HG02588 (cell line): ENCODE data around the gene TMEM9.

ENCODE experiments used
- ATAC-seq: cut with Tn5 transposase; IDR thresholded peaks from one replicate; pipeline ENCODE4 v1.9.1; 2021; ENCODE audit warnings: mild to moderate bottlenecking, moderate library complexity; ENCODE audit not compliant: unreplicated experiment

The TMEM9 gene

GRCh38 chr1:201128962-201129361 lies 25.3 kb downstream of the TMEM9 start:
- no peak for ATAC-seq

GRCh38 chr1:201128476-201128875 lies 25.8 kb downstream of the TMEM9 start:
- ATAC-seq: no peak

- ATAC-seq: no peak
These were observed 26.4 kb downstream of the TMEM9 start for GRCh38 chr1:201127755-201128455.

- no peak for ATAC-seq
These were observed 27.2 kb downstream of the TMEM9 start, which contains the start of gene ASCL5 for GRCh38 chr1:201126832-201127754. ASCL5 (minus strand) TSS chr1:201127184; CDS start chr1:201115372, 11,812 bp downstream.

- no peak for ATAC-seq
These were observed 27.8 kb downstream of the TMEM9 start for GRCh38 chr1:201126463-201126831.

GRCh38 chr1:201125800-201126199 lies 28.5 kb downstream of the TMEM9 start:
- no peak for ATAC-seq

- ATAC-seq: no peak
These were observed 29.3 kb downstream of the TMEM9 start for GRCh38 chr1:201125019-201125418.

GRCh38 chr1:201123866-201124265 lies 30.4 kb downstream of the TMEM9 start:
- ATAC-seq: no peak

GRCh38 chr1:201122321-201122957 lies 31.8 kb downstream of the TMEM9 start:
- no peak for ATAC-seq

- no peak for ATAC-seq
These were observed 34.8 kb downstream of the TMEM9 start for GRCh38 chr1:201119206-201120197.

GRCh38 chr1:201116091-201116490 lies 38.2 kb downstream of the TMEM9 start:
- no peak for ATAC-seq

GRCh38 chr1:201115390-201115937 lies 38.8 kb downstream of the TMEM9 start:
- no peak for ATAC-seq

- peak; percentile 84 for ATAC-seq
These were observed 39.8 kb downstream of the TMEM9 start for GRCh38 chr1:201114245-201115131.

- no peak for ATAC-seq
These were observed 40.6 kb downstream of the TMEM9 start for GRCh38 chr1:201113451-201114244.

GRCh38 chr1:201112926-201113325 lies 41.3 kb downstream of the TMEM9 start:
- no peak for ATAC-seq

GRCh38 chr1:201112173-201112731 lies 42.0 kb downstream of the TMEM9 start, which contains the start of gene CACNA1S:
CACNA1S (minus strand) TSS chr1:201112426; CDS start chr1:201112339, 87 bp downstream.
- no peak for ATAC-seq

- no peak for ATAC-seq
These were observed 42.6 kb downstream of the TMEM9 start for GRCh38 chr1:201111672-201112071.

GRCh38 chr1:201111156-201111555 lies 43.1 kb downstream of the TMEM9 start:
- ATAC-seq: no peak
